Measurements from ENCODE around the gene ZBTB3.
"Not testable (repeated sequence)": the region's sequence is repeated elsewhere in the genome, so short reads cannot be mapped to it uniquely, and the experiment has no call there.

Gene ZBTB3

GRCh38 chr11:62705413-62705812 is 48.5 kb downstream of the ZBTB3 start:
- DNase-seq (ENCODE audit: low read depth) = no peak
- TF ChIP-seq CTCF (conservative IDR thresholded peaks at IDR 0.05; ENCODE audit: control insufficient read depth, insufficient read depth, low read depth, low read length) = no peak
- H3K4me3 ChIP-seq (ENCODE audit: control insufficient read depth, low read depth, low read length) = peak overlapping the region; percentile 72

GRCh38 chr11:62703921-62704320 is 50.0 kb downstream of the ZBTB3 start:
- not testable (repeated sequence) for DNase-seq (ENCODE audit: low read depth); H3K4me3 ChIP-seq (ENCODE audit: control insufficient read depth, low read depth, low read length)

- TF ChIP-seq CTCF (conservative IDR thresholded peaks at IDR 0.05; ENCODE audit: control insufficient read depth, insufficient read depth, low read depth, low read length) = no peak
- no peak overlapping the region for H3K4me3 ChIP-seq (ENCODE audit: control insufficient read depth, low read depth, low read length)
- peak; percentile 68 for DNase-seq (ENCODE audit: low read depth)
Observed at GRCh38 chr11:62702246-62702645, 51.7 kb downstream of the ZBTB3 start.
